ENCODE results near the gene TMEM236.

DNA sequence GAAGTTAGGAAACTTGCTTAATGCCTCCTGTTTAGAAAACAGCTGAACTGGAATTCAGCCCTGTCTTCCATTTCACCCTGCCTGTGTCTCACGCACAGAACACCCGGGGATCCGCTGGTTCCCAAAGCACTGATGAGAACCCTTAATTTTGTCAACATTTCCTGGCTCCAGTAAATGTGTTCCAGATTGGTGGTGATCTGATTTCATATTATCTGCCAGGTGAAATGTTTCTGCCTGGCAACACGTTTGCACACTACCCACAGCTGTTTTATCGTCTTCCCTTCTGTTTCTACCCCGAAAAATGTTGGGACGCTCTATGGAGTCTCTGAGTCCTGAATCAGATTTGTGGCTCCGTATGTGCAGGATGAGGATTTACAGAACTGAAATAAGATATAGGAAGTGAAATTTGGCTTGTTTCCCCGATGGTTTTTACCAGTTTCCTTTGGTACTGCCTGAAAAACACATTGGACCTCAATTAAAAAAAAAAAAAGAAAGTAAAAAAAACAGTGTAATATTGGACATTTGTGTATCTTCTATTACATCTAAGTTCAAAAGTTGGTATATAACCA lies 86.2 kb downstream of the TMEM236 start:
- TF ChIP-seq POLR2A (IDR thresholded peaks at IDR 0.05; ENCODE audit: low read depth, low read length): no peak
- no peak for TF ChIP-seq CTCF (IDR thresholded peaks at IDR 0.05; ENCODE audit: extremely low read depth in 1 of 2, insufficient read depth in 1 of 2, low read depth in 1 of 2, low read length in 2 of 2)
- no peak for TF ChIP-seq JUN (IDR thresholded peaks at IDR 0.05; ENCODE audit: borderline replicate concordance, insufficient read depth, insufficient read length, low read depth)
- TF ChIP-seq EZH2 (IDR thresholded peaks at IDR 0.05; ENCODE audit: borderline replicate concordance, low read depth, low read length, severe bottlenecking): no peak
- TF ChIP-seq POLR2AphosphoS5 (IDR thresholded peaks at IDR 0.05; ENCODE audit: insufficient read depth, low read depth, low read length): no peak
- TF ChIP-seq, protein P1, sequence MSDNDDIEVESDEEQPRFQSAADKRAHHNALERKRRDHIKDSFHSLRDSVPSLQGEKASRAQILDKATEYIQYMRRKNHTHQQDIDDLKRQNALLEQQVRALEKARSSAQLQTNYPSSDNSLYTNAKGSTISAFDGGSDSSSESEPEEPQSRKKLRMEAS (IDR thresholded peaks at IDR 0.05; ENCODE audit: insufficient read depth, insufficient read length): no peak
- no peak for TF ChIP-seq MYC (IDR thresholded peaks at IDR 0.05; ENCODE audit: low read depth, low read length)
- TF ChIP-seq FOS (IDR thresholded peaks at IDR 0.05; ENCODE audit: borderline replicate concordance, insufficient read depth, low read length): no peak
